Measurements from ENCODE around the gene ZNF740. TPM values are rescaled to one million over a fixed set of nuclear protein-coding genes. Genes with fewer than 3 reads are reported as not detected.
A peak's percentile ranks its signal among the peaks of the same experiment; 100 is the strongest.

The ZNF740 gene
- total and polyA plus RNA-seq, 7 donors = 3.3 to 22.8 (median 15.7) TPM

DNA sequence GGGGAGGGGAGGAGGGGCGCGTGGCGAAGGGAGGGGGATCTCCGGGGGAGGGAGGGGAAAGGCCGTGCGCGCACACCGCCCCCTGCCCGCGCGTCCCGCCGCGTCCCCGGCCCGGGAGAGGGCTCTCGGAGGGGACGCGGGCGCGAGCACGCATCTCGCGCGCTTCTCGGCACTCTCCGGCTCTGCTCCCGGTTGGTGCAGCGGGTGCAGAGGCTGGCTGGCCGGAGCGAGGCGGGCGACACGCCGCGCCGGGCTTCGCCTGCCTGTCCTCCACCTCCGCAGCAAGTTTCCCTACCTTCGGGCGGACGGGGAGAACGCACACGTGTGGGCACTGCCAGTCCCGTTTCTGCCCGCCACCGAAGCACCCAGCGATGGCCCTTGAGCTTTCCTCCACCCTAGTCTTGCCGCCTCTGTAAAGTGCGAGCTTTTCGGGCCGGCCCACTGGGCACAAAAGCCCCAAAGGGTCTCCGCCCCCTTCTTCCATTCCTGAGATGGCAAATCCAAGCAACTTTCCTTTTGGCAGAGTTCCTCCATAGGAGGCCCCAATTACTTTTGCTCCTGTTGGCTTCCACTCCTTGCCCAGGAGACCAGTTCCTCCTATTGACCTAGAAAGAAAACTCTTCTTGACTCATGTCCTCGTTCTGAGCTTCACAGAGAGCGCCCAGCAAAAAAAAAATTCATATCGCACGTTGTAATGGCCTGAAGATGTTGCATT is 566 bp downstream of the ZNF740 start:
- TF ChIP-seq, protein P1, sequence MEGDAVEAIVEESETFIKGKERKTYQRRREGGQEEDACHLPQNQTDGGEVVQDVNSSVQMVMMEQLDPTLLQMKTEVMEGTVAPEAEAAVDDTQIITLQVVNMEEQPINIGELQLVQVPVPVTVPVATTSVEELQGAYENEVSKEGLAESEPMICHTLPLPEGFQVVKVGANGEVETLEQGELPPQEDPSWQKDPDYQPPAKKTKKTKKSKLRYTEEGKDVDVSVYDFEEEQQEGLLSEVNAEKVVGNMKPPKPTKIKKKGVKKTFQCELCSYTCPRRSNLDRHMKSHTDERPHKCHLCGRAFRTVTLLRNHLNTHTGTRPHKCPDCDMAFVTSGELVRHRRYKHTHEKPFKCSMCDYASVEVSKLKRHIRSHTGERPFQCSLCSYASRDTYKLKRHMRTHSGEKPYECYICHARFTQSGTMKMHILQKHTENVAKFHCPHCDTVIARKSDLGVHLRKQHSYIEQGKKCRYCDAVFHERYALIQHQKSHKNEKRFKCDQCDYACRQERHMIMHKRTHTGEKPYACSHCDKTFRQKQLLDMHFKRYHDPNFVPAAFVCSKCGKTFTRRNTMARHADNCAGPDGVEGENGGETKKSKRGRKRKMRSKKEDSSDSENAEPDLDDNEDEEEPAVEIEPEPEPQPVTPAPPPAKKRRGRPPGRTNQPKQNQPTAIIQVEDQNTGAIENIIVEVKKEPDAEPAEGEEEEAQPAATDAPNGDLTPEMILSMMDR (IDR thresholded peaks at IDR 0.05) = no peak
- ATAC-seq (peak; percentile 79 to 84 (median 80)), DNase-seq (peak; percentile 79 to 90)
- intact Hi-C loops (cut with DNase I) = loop anchor here in 1 of 2 donors (1.0 kb wide), 1 partner anchor 8 kb away; no protein-coding TSS in a partner anchor
- H3K36me3 ChIP-seq (ENCODE audit: insufficient read depth in 1 of 2, low read depth in 1 of 2) = peaks cover 0 to 44% of the 10 kb centered on the region in 2 donors
- peak overlapping the region; percentile 77 for H3K4me3 ChIP-seq
- WGBS, 3 donors = 0 to 1% (median 1%) methylated on average over 41 to 55 of the region's 57 CpGs
- H3K9me3 ChIP-seq = no peaks in the 10 kb centered on the region
- no peaks in the 10 kb centered on the region for H3K27me3 ChIP-seq (ENCODE audit: insufficient read depth in 3 of 3, low read length in 2 of 3)
- peaks cover 41% of the 10 kb centered on the region for H3K4me1 ChIP-seq
- peak overlapping the region; percentile 92 for H3K27ac ChIP-seq

DNA sequence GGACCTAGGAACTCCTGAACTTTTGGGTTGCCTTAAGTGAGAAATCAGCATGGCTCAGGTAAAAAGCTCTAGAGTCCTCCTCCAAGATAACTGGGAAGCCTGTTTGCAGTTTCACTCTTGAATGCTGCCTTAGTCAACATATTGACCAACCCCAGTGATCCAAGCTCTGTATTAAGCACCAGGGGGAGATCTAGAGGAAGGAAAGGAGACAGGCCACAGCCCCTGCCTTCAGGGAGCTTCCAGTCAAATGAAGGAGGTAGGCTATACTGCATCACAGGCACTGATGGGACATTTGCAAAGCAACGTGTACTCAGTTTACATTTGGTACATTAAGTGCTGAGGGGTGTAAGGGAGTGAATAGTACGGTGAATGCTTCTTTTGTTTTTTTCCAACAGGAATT is 1.4 kb downstream of the ZNF740 start:
- no peaks in the 10 kb centered on the region for H3K9me3 ChIP-seq
- peaks cover 41% of the 10 kb centered on the region for H3K4me1 ChIP-seq
- ATAC-seq (no peak), DNase-seq (no peak)
- TF ChIP-seq, protein P1 (IDR thresholded peaks at IDR 0.05) = no peak
- 63 to 77% (median 67%) methylated on average over 2 of the region's 2 CpGs for WGBS, 3 donors
- peak overlapping the region; percentile 77 for H3K4me3 ChIP-seq
- peak overlapping the region; percentile 92 for H3K27ac ChIP-seq
- intact Hi-C loops (cut with DNase I) = no loop called here
- H3K36me3 ChIP-seq (ENCODE audit: insufficient read depth in 1 of 2, low read depth in 1 of 2) = peaks cover 0 to 53% of the 10 kb centered on the region in 2 donors
- no peaks in the 10 kb centered on the region for H3K27me3 ChIP-seq (ENCODE audit: insufficient read depth in 3 of 3, low read length in 2 of 3)

DNA sequence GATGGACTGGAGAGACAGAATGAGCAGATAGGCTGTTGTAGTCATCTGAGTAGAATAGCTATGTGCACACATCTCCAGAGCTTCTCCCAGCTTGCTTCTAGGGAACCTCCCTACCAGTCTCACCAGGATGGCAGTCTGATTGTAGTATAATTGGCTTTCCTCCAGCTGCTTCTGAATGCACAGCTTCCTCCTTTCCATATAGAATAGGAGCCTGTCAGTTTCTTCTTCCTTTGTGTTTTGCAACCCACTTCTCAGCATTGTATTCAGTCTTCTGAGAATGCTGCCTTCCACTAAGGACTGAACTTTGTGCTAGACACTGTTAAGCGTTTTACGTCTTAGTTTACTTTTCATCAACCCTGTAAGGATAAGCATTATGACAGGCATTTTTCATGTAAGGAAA is 2.4 kb downstream of the ZNF740 start:
- no peak overlapping the region for H3K27ac ChIP-seq
- DNase-seq (no peak), ATAC-seq (no peak)
- intact Hi-C loops (cut with DNase I) = no loop called here
- 60 to 72% (median 67%) methylated on average over 2 of the region's 2 CpGs for WGBS, 3 donors
- no peaks in the 10 kb centered on the region for H3K27me3 ChIP-seq (ENCODE audit: insufficient read depth in 3 of 3, low read length in 2 of 3)
- H3K4me3 ChIP-seq = peak overlapping the region; percentile 77
- peaks cover 41% of the 10 kb centered on the region for H3K4me1 ChIP-seq
- TF ChIP-seq, protein P1 (IDR thresholded peaks at IDR 0.05) = no peak
- no peaks in the 10 kb centered on the region for H3K9me3 ChIP-seq
- peaks cover 8 to 63% of the 10 kb centered on the region in 2 donors for H3K36me3 ChIP-seq (ENCODE audit: insufficient read depth in 1 of 2, low read depth in 1 of 2)

DNA sequence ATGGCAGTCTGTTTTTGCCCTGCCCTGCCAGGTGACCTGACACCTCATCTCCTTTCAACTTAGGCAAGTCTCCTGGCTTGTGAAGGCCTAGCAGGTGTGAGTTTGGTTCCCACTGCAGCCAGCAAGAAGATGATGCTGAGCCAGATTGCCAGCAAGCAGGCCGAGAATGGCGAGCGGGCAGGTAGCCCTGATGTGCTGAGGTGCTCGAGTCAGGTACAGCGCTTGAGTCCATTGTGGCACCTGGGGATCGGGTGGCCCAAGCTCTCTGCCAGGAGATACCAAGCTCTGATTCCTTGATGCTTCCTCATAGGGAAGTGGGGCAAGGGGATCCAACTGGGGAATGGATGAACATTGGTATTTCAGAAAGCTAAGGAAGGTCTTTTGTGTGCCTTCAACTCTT is 4.3 kb downstream of the ZNF740 start:
- ATAC-seq (no peak), DNase-seq (no peak)
- intact Hi-C loops (cut with DNase I) = no loop called here
- H3K36me3 ChIP-seq (ENCODE audit: insufficient read depth in 1 of 2, low read depth in 1 of 2) = peaks cover 8 to 80% of the 10 kb centered on the region in 2 donors
- peaks cover 34% of the 10 kb centered on the region for H3K4me1 ChIP-seq
- WGBS, 3 donors = 86 to 98% (median 92%) methylated on average over 6 of the region's 6 CpGs
- no peaks in the 10 kb centered on the region for H3K9me3 ChIP-seq
- H3K27me3 ChIP-seq (ENCODE audit: insufficient read depth in 3 of 3, low read length in 2 of 3) = no peaks in the 10 kb centered on the region
- H3K4me3 ChIP-seq = no peak overlapping the region
- TF ChIP-seq, protein P1 (IDR thresholded peaks at IDR 0.05) = no peak
- H3K27ac ChIP-seq = no peak overlapping the region
